Coronary artery (tissue), 2 donors: ENCODE measurements around the gene TCN1.
"Not testable (repeated sequence)": the region's sequence is repeated elsewhere in the genome, so short reads cannot be mapped to it uniquely, and the experiment has no call there.

Experiments
- DNase-seq: peaks from one replicate; pipeline ENCODE4 v3.0.0-alpha.2; 2017; ENCODE audit warnings: low spot score
- H3K27ac ChIP-seq, 2 donors: fragments of 200-600 bp; sonication (generic); one replicate each; pipeline ENCODE4 v1.5.1; 2016 to 2019
- H3K4me3 ChIP-seq: fragments of 200-600 bp; sonication (generic); 2 replicates; pipeline ENCODE4 v1.5.1; 2016; ENCODE audit warnings: mild to moderate bottlenecking, moderate library complexity
- TF ChIP-seq, protein P1 (sequence below): fragments of 200-600 bp; sonication (generic); IDR thresholded peaks from one replicate; pipeline ENCODE4 v1.5.1; 2019; ENCODE audit warnings: antibody characterized with exemption

TCN1 gene

DNA sequence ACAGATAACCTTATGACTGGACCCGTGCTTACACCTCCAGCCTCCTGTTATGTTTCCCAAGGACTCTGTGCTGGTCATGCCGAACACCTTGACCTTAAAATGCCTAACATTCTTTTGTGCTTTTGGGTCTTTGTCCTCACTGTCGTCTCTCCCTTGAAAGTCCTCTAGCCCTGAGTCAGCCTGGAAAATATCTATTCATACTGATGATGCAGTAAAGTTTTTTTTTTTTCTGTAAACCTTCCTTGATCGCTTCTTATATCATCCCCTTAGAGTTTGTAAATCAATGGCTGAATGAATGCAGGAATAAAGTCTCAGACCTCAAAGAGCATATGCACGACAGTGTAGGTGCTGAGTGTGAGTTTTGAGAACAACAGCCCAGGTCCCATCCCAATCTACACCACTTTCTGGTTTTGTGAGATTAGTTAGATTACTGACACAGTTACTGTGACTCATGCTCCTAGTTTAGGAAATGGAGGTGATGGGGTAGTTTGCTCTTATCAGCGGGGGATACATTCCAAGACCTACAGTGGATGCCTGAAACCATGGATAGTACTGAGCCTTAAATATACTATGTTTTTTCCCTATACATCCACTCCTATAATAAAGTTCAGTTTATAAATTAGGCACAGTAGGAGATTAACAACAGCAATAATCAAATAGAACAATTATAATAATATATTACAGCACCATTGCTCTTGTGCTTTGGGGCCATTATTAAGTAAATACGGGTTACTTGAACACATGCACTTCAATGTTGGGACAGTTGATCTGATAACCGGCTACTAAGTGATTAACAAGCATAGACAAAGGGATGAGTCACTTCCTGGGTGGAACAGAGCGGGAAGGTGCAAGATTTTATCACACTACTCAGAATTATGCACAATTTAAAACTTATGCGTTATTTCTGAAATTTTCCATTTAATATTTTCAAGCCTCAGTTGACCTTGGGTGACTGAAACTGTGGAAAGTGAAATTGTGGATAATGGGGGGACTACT is 8.6 kb downstream of the TCN1 start:
- TF ChIP-seq, protein P1, sequence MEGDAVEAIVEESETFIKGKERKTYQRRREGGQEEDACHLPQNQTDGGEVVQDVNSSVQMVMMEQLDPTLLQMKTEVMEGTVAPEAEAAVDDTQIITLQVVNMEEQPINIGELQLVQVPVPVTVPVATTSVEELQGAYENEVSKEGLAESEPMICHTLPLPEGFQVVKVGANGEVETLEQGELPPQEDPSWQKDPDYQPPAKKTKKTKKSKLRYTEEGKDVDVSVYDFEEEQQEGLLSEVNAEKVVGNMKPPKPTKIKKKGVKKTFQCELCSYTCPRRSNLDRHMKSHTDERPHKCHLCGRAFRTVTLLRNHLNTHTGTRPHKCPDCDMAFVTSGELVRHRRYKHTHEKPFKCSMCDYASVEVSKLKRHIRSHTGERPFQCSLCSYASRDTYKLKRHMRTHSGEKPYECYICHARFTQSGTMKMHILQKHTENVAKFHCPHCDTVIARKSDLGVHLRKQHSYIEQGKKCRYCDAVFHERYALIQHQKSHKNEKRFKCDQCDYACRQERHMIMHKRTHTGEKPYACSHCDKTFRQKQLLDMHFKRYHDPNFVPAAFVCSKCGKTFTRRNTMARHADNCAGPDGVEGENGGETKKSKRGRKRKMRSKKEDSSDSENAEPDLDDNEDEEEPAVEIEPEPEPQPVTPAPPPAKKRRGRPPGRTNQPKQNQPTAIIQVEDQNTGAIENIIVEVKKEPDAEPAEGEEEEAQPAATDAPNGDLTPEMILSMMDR = no peak

DNA sequence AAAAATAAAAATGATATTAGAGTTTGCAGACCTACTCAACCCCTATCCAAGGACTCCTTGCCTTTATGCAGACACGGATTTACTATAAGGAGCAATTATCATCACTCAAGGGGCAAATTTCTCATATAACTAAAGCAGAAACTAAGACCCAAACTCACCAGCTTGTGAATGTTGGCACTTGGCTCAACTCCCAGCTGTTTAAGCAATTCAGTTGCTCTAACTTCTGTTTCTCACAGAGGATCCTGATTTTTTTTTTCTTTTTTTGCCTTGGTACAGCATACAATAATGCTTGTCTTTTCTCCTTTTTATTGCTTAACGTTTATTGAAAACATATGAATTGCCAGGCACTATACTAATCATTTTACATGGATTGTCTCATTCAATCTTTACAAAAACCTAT is 11.4 kb downstream of the TCN1 start:
- no peak for DNase-seq
- TF ChIP-seq, protein P1 = no peak
- Histone ChIP-seq H3K27ac (no peak overlapping the region), H3K4me3 (no peak overlapping the region)

More for the DNA sequence above, 8.6 kb downstream of the TCN1 start:
- Histone ChIP-seq H3K27ac (no peak overlapping the region), H3K4me3 (no peak overlapping the region)
- no peak for DNase-seq

DNA sequence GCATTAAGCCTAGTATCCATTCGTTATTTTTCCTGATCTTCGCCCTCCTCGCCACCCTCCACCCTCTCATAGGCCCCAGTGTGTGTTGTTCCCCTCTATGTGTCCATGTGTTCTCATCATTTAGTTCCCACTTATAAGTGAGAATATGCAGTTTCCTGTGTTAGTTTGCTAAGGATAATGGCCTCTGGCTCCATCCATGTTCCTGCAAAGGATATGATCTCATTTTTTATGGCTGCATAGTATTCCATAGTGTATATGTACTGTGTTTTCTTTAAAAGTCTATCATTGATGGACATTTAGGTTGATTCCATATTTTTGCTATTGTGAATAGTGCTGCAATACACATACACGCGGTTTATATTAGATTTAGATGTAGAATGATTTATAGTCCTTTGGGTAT is 14.9 kb downstream of the TCN1 start:
- not testable (repeated sequence) for H3K27ac ChIP-seq, DNase-seq, H3K4me3 ChIP-seq

DNA sequence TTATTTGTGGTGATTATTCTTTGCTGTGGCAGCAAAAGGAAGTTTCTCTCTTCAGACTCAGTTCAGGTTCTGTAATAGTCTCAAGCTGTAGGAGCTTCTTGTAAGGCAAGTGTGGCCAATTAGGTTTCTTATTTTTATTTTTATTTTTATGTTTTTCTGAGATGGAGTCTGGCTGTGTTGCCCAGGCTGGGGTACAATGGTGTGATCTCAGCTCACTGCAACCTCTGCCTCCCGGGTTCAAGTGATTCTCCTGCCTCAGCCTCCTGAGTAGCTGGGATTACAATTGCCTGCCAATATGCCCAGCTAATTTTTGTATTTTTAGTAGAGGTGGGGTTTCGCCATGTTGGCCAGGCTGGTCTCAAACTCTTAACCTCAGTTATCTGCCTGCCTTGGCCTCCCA is 16.7 kb downstream of the TCN1 start:
- not testable (repeated sequence) for H3K4me3 ChIP-seq, DNase-seq, H3K27ac ChIP-seq

DNA sequence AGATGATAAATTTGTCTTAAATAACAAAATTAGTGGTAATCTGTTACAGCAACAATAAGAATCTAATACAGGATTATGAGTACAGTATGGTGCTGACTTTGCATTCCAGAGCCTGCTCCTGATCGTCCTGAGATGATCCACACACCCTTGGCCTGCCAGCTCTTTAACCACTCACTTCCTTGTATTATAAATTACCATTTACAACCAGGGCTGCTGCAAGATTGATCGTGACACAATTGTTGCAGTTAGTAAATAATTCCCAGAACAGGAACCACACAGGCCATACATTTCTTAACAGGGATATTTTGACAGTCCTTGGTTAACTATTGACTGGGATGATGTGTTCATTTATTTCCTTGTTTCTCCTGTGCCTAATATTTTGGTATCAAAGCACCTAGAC is 17.2 kb downstream of the TCN1 start:
- TF ChIP-seq, protein P1 = no peak
- no peak overlapping the region for H3K27ac ChIP-seq
- no peak for DNase-seq
- no peak overlapping the region for H3K4me3 ChIP-seq

DNA sequence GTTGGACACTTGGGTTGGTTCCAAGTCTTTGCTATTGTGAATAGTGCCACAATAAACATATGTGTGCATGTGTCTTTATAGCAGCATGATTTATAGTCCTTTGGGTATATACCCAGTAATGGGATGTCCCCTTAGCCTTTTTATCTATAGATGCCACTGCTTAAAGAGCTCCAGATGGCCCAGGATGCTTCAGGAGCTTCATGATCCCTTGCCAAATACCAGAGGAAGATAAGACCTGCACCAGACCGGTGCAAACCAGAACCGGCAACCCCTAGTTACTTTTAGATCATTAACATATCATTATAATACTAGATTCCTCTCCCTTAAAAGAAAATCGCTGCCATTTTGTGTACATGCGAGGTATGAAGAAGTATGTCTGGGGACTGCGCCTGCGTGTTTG is 17.8 kb downstream of the TCN1 start:
- not testable (repeated sequence) for DNase-seq, H3K4me3 ChIP-seq, H3K27ac ChIP-seq

DNA sequence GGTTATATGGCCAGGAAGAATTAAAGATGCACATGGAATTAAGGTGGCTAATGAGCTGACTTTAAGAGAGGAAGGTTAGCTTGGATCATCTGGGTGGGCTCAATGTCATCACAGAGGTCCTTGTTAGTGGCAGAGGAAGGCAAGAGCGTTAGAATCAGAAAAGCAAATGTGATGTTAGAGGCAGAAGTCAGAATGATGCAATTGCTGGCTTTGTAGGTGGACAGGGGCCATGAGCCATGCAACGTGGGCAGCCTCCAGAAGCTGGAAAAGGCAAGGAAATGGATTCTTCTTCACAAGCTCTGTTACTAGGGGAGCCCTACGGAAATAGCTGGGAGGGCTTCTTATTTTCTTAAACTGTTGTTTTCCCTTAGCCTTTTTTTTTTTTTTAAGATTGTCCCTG is 18.7 kb downstream of the TCN1 start:
- DNase-seq = no peak
- Histone ChIP-seq H3K4me3 (no peak overlapping the region), H3K27ac (no peak overlapping the region)
- TF ChIP-seq, protein P1 = no peak

DNA sequence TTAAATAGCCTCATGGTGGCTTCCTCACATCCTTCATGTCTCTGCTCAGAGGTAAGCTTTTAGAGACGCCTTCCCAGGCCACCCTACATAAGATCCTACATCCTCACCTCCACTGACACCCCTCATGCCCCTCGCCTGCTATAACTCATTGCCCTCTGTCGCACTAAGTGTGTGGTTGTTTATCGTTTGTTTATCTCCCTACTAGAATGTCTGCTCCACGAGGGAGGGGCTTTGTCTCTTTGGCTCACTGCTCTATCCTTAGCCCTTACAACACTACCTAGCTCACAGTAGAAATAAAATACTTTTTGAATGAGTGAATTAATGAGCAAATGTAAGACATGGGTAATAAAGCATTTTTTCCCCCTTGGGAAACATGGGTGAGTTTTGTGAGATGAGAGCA is 19.7 kb downstream of the TCN1 start:
- Histone ChIP-seq H3K27ac (no peak overlapping the region), H3K4me3 (no peak overlapping the region)
- TF ChIP-seq, protein P1 = no peak
- no peak for DNase-seq
